Esophagus squamous epithelium (tissue), 4 donors: ENCODE data around the gene RAB27A.

Experiments used
- POLR2A ChIP-seq, 4 donors: fragments of 450-650 bp; IDR thresholded peaks; one replicate each; pipeline ENCODE4 v1.6.1; 2017; ENCODE audit warnings: antibody characterized with exemption in 4 of 4, mild to moderate bottlenecking in 4 of 4, moderate library complexity in 3 of 4
- TF ChIP-seq, protein P1 (sequence below), 6 experiments: fragments of 450-650 bp in 4 of 6; fragments of 200-600 bp in 2 of 6; sonication (generic) in 2 of 6; IDR thresholded peaks; one replicate each; pipeline ENCODE4 v1.5.1; 2016 to 2019; ENCODE audit warnings: antibody characterized with exemption in 6 of 6, mild to moderate bottlenecking in 4 of 6, moderate library complexity in 4 of 6

GRCh38 chr15:55202206-55202605 lies 87.4 kb downstream of the RAB27A start:
- TF ChIP-seq, protein P1, sequence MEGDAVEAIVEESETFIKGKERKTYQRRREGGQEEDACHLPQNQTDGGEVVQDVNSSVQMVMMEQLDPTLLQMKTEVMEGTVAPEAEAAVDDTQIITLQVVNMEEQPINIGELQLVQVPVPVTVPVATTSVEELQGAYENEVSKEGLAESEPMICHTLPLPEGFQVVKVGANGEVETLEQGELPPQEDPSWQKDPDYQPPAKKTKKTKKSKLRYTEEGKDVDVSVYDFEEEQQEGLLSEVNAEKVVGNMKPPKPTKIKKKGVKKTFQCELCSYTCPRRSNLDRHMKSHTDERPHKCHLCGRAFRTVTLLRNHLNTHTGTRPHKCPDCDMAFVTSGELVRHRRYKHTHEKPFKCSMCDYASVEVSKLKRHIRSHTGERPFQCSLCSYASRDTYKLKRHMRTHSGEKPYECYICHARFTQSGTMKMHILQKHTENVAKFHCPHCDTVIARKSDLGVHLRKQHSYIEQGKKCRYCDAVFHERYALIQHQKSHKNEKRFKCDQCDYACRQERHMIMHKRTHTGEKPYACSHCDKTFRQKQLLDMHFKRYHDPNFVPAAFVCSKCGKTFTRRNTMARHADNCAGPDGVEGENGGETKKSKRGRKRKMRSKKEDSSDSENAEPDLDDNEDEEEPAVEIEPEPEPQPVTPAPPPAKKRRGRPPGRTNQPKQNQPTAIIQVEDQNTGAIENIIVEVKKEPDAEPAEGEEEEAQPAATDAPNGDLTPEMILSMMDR (IDR thresholded peaks at IDR 0.05), result no peak
- no peak for TF ChIP-seq POLR2A (IDR thresholded peaks at IDR 0.05)
